ENCODE results near the gene ANO2. TPM values are rescaled to one million over a fixed set of nuclear protein-coding genes. Genes with fewer than 3 reads are reported as not detected.

ANO2 gene
- total RNA-seq, 1 experiment from 2014 or later, result not detected

DNA sequence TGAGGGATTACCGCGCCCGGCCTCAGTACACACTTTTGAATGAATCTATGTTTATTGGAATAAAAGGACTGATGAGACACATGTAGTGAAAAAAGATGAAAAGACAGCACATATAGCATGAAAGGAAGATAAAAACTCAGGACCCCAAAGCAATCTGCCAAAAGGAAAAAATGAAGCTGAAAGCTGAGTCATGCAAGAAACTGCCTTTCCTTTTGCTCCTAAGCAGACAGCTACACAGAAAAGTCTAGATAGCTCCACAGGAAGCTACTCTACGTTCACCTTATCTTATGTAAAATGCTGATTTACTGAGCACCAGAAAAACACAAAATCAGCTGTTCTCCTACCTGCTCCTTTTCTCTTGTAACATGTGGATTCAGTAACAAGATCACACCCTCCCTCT is 384.8 kb downstream of the ANO2 start:
- DNase-seq (no peak), ATAC-seq (no peak)
- no peaks in the 10 kb centered on the region for H3K9me3 ChIP-seq (ENCODE audit: low read length)
- no peaks in the 10 kb centered on the region for H4K20me1 ChIP-seq (ENCODE audit: low read length)
- no peak overlapping the region for H3K9ac ChIP-seq (ENCODE audit: low read length)
- H3F3A ChIP-seq (ENCODE audit: low read length, unreplicated experiment), result no peaks in the 10 kb centered on the region
- BruUV-seq (replicated peaks), result no TSS peak
- TF ChIP-seq EZH2 (IDR thresholded peaks at IDR 0.05; ENCODE audit: low read length, unreplicated experiment) (no peak), EZH2phosphoT487 (IDR thresholded peaks at IDR 0.05; ENCODE audit: borderline replicate concordance, low read length) (no peak)
- TF ChIP-seq, protein P1, sequence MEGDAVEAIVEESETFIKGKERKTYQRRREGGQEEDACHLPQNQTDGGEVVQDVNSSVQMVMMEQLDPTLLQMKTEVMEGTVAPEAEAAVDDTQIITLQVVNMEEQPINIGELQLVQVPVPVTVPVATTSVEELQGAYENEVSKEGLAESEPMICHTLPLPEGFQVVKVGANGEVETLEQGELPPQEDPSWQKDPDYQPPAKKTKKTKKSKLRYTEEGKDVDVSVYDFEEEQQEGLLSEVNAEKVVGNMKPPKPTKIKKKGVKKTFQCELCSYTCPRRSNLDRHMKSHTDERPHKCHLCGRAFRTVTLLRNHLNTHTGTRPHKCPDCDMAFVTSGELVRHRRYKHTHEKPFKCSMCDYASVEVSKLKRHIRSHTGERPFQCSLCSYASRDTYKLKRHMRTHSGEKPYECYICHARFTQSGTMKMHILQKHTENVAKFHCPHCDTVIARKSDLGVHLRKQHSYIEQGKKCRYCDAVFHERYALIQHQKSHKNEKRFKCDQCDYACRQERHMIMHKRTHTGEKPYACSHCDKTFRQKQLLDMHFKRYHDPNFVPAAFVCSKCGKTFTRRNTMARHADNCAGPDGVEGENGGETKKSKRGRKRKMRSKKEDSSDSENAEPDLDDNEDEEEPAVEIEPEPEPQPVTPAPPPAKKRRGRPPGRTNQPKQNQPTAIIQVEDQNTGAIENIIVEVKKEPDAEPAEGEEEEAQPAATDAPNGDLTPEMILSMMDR (conservative IDR thresholded peaks at IDR 0.05; ENCODE audit: low read depth, low read length), result no peak
- H3K36me3 ChIP-seq (ENCODE audit: low read depth, low read length), result no peaks in the 10 kb centered on the region
- ChIA-PET CTCF (no interaction called here), POLR2A (ENCODE audit: unreplicated experiment) (no interaction called here)
- H3K4me2 ChIP-seq (ENCODE audit: low read length), result no peak overlapping the region
- peaks cover 2% of the 10 kb centered on the region; the same call in 1 of the 2 replicates for H3K27me3 ChIP-seq (ENCODE audit: low read length)
- H3K9me2 ChIP-seq (replicated peaks; ENCODE audit: low read length), result no peaks in the 10 kb centered on the region
- H3K4me1 ChIP-seq (ENCODE audit: insufficient read depth, low read length), result no peaks in the 10 kb centered on the region
- no peak overlapping the region for H3K27ac ChIP-seq (ENCODE audit: low read length)
- no peak overlapping the region for H2AFZ ChIP-seq (ENCODE audit: low read length)
- no peaks in the 10 kb centered on the region for H3K79me2 ChIP-seq (ENCODE audit: low read length)
- H3K4me3 ChIP-seq (ENCODE audit: low read length), result no peak overlapping the region
- intact Hi-C loops (cut with micrococcal nuclease), result no loop called here

DNA sequence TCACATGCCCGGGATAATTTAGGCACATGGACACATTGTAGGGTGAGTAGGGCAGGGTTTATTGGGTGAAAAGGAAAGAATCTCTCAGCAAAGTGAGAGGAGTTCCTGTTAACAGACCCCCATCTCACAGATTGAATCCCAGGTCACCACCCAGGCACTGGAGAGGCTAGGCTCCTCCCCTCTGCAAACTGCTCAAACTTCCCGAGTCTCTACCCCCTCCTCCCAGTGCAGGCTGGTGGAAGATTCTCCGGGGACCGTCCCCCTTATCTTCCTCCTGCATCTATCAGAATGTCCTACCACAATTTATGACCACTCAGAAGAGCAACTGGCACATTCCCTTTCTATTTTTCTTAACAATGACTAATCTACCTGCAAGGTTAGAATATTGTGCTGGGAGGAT is 387.2 kb downstream of the ANO2 start:
- Histone ChIP-seq H4K20me1 (ENCODE audit: low read length) (no peaks in the 10 kb centered on the region), H3K9me2 (replicated peaks; ENCODE audit: low read length) (no peaks in the 10 kb centered on the region), H2AFZ (ENCODE audit: low read length) (no peak overlapping the region), H3K4me3 (ENCODE audit: low read length) (no peak overlapping the region), H3K9me3 (ENCODE audit: low read length) (no peaks in the 10 kb centered on the region), H3K36me3 (ENCODE audit: low read depth, low read length) (no peaks in the 10 kb centered on the region), H3K27ac (ENCODE audit: low read length) (no peak overlapping the region), H3K27me3 (ENCODE audit: low read length) (no peaks in the 10 kb centered on the region), H3K4me2 (ENCODE audit: low read length) (no peak overlapping the region), H3K4me1 (ENCODE audit: insufficient read depth, low read length) (no peaks in the 10 kb centered on the region), H3K79me2 (ENCODE audit: low read length) (no peaks in the 10 kb centered on the region), H3K9ac (ENCODE audit: low read length) (no peak overlapping the region), H3F3A (ENCODE audit: low read length, unreplicated experiment) (no peaks in the 10 kb centered on the region)
- intact Hi-C loops (cut with micrococcal nuclease), result no loop called here
- ChIA-PET POLR2A (ENCODE audit: unreplicated experiment) (no interaction called here), CTCF (no interaction called here)
- no TSS peak for BruUV-seq (replicated peaks)
- DNase-seq, result no peak
- ATAC-seq, result no peak
- TF ChIP-seq EZH2 (IDR thresholded peaks at IDR 0.05; ENCODE audit: low read length, unreplicated experiment) (no peak), EZH2phosphoT487 (IDR thresholded peaks at IDR 0.05; ENCODE audit: borderline replicate concordance, low read length) (no peak)
- TF ChIP-seq, protein P1 (conservative IDR thresholded peaks at IDR 0.05; ENCODE audit: low read depth, low read length), result no peak

DNA sequence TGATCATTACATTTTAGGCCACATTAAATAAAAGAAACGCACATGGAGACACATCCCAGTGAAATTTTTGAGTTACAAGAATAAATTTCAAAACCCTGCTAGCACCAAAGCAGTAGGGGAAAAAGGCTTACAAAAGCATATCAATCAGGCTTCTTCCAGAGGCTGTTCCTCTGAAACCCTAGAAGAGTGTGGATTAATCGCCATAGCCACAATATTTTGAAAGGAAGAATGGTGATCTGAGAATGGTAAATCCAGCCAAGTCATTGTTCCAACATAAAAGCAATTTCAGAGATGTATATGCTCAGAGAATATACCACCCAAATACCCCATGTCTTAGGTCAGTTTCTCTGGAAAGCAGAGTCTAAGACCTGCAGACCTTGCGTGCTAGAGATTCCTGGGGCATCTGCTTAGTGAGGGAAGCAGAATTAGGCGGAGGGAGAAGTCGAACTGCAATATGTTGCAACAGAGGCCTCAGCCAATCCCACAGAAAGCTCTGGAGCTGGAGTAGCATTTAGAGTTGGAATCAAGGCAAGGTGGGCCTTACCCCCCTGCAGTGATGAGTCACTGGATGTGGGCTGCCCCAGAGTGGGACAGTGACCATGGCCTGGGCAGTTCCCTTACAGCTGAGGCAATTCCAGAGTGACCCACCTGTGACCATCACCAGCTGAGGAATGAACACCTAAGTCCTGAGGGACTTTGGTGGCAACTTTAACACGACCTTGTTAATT is 387.9 kb downstream of the ANO2 start:
- no TSS peak for BruUV-seq (replicated peaks)
- Histone ChIP-seq H3K9me3 (ENCODE audit: low read length) (no peaks in the 10 kb centered on the region), H3K4me2 (ENCODE audit: low read length) (no peak overlapping the region), H3F3A (ENCODE audit: low read length, unreplicated experiment) (no peaks in the 10 kb centered on the region), H2AFZ (ENCODE audit: low read length) (no peak overlapping the region), H3K4me1 (ENCODE audit: insufficient read depth, low read length) (no peaks in the 10 kb centered on the region), H3K9ac (ENCODE audit: low read length) (no peak overlapping the region), H3K79me2 (ENCODE audit: low read length) (no peaks in the 10 kb centered on the region), H3K27me3 (ENCODE audit: low read length) (no peaks in the 10 kb centered on the region), H3K36me3 (ENCODE audit: low read depth, low read length) (no peaks in the 10 kb centered on the region), H3K4me3 (ENCODE audit: low read length) (no peak overlapping the region), H3K27ac (ENCODE audit: low read length) (no peak overlapping the region), H4K20me1 (ENCODE audit: low read length) (no peaks in the 10 kb centered on the region), H3K9me2 (replicated peaks; ENCODE audit: low read length) (no peaks in the 10 kb centered on the region)
- intact Hi-C loops (cut with micrococcal nuclease), result no loop called here
- DNase-seq (no peak), ATAC-seq (no peak)
- CTCF ChIA-PET, result no interaction called here
- POLR2A ChIA-PET (ENCODE audit: unreplicated experiment), result no interaction called here
- TF ChIP-seq, protein P1 (conservative IDR thresholded peaks at IDR 0.05; ENCODE audit: low read depth, low read length), result no peak
- TF ChIP-seq EZH2phosphoT487 (IDR thresholded peaks at IDR 0.05; ENCODE audit: borderline replicate concordance, low read length) (no peak), EZH2 (IDR thresholded peaks at IDR 0.05; ENCODE audit: low read length, unreplicated experiment) (no peak)
